ENCODE results near the gene SF1. TPM values are rescaled to one million over a fixed set of nuclear protein-coding genes. Genes with fewer than 3 reads are reported as not detected.

Gene SF1
- total RNA-seq, 2 experiments from 2014 or later = 1,632 to 1,657 TPM

DNA sequence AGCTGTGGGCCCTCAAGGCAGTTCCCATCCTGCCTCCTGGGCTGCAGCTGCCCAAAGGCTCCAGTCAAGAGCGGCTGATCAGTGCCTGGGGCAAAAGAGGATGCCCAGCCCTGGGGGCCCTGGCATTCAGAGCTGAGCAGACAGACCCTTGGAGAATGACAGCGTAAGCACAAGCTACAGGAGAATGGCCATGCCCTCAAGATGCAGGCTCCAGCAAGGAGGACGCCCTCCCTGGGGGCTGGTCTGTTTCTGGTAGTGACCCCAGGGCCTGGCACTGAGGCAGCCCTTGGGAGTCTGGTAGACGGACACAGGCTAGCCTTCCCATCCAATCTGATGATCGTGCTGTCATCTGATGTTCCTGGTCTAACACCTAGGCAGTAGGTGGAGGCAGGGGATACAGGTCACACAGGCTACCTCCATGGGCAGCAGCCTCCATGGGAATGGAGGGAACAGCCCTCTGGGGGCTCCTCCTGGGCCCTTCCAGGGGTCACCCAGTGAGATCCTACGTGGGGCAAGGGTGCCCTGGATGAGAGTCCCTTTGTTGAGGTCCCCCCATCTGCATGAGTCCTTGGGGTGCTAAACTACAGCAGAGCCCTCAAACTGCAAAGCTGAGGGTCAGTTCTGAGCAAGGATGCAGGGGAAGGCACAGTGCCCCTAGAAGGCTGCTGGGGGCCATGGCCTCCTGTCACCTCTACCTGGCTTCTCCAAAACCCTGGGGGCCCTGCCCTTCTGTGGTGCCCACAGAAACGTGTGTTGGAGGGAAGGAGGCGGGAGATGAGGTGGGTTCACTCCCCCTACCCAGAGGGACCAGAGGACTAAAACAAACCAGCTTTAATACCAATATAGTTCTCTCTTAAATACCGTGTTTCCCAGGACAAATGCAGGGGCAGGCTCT, 10.2 kb upstream of the SF1 start:
- Mint-ChIP-seq H3K27me3 (no peaks in the 10 kb centered on the region), H3K4me1 (ENCODE audit: low read depth) (peaks cover 15% of the 10 kb centered on the region), H3K27ac (no peak overlapping the region), H3K4me3 (no peak overlapping the region), H3K36me3 (ENCODE audit: low read depth) (peaks cover 45% of the 10 kb centered on the region), H3K9me3 (no peaks in the 10 kb centered on the region)
- intact Hi-C loops (cut with DNase I, micrococcal nuclease) = loop anchor here (5.0 to 10.0 kb wide), 4 partner anchors 54 to 329 kb away; partner anchors contain the start of genes CDC42BPG (in 1 of the 2) and ZNHIT2 (in 1 of the 2)
- Histone ChIP-seq H3K4me3 (ENCODE audit: low read length) (no peak overlapping the region), H3K27me3 (ENCODE audit: control insufficient read depth in 1 of 2, insufficient read depth in 2 of 2, low read length in 2 of 2) (no peaks in the 10 kb centered on the region), H3K9me3 (ENCODE audit: control insufficient read depth in 1 of 2, insufficient read depth in 1 of 2, low read length in 2 of 2) (no peaks in the 10 kb centered on the region), H3K27ac (ENCODE audit: low read depth in 1 of 2, low read length in 2 of 2) (no peak overlapping the region), H3K4me1 (ENCODE audit: insufficient read depth, low read length) (peaks cover 19% of the 10 kb centered on the region), H3K36me3 (ENCODE audit: insufficient read depth, low read length) (peaks cover 46% of the 10 kb centered on the region)
- ChIA-PET POLR2A (interaction anchor here (0.9 to 1.4 kb wide), 3 partner anchors 9 to 71 kb away, joined by 4 to 5 read pairs (median 5); partner anchors contain the start of gene SF1), CTCF (interaction anchor here (0.8 to 2.0 kb wide), 4 partner anchors 13 to 55 kb away, joined by 3 to 7 read pairs (median 6); no protein-coding TSS in a partner anchor)
- TF ChIP-seq, protein P1, sequence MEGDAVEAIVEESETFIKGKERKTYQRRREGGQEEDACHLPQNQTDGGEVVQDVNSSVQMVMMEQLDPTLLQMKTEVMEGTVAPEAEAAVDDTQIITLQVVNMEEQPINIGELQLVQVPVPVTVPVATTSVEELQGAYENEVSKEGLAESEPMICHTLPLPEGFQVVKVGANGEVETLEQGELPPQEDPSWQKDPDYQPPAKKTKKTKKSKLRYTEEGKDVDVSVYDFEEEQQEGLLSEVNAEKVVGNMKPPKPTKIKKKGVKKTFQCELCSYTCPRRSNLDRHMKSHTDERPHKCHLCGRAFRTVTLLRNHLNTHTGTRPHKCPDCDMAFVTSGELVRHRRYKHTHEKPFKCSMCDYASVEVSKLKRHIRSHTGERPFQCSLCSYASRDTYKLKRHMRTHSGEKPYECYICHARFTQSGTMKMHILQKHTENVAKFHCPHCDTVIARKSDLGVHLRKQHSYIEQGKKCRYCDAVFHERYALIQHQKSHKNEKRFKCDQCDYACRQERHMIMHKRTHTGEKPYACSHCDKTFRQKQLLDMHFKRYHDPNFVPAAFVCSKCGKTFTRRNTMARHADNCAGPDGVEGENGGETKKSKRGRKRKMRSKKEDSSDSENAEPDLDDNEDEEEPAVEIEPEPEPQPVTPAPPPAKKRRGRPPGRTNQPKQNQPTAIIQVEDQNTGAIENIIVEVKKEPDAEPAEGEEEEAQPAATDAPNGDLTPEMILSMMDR (IDR thresholded peaks at IDR 0.05) = no peak
- no peak for DNase-seq
- ATAC-seq (ENCODE audit: poor library complexity) = no peak

DNA sequence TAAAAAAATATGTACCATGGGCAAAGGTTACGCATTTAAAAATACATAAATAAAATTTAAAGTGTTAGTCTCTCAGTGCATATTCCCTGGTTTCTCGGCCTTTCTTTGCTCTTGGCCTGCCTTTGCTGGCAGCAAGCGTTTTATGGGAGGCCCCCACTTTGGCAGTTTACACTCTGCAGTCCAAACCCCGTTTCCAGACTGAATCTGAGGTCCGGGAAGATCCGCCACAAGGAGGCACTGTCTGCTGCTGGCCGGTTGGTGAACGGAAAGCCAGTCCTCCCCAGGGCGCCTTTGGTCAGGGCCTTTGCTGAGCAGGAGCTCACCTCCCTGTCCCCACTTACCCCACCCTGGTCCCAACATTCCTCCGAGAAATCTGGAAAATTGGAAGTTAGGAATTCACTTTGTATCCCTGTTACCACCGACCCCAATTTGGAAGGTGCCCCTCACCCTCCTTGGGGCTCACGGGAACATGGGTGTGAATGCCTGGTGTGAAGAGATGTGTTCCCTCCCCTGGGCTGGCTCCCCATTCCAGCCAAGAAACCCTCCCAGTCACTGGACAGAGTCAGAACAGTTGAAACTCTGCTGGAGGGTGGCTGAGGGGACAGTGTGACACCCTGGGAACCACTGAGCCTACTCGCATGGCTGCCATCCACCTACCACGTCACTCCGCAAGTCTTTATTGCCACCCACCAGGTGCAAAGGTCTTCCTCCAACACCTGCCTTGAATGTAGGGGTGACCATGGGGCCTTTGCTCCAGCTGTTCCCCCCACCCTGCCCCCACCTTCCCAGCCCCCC, 9.4 kb upstream of the SF1 start:
- ChIA-PET CTCF (interaction anchor here (0.8 to 2.0 kb wide), 4 partner anchors 13 to 56 kb away, joined by 3 to 7 read pairs (median 6); no protein-coding TSS in a partner anchor), POLR2A (interaction anchor here (0.9 to 3.5 kb wide), 3 partner anchors 9 to 72 kb away, joined by 4 to 13 read pairs (median 5); partner anchors contain the start of genes RASGRP2 and SF1)
- Mint-ChIP-seq H3K4me1 (ENCODE audit: low read depth) (peaks cover 12% of the 10 kb centered on the region), H3K4me3 (no peak overlapping the region), H3K27me3 (no peaks in the 10 kb centered on the region), H3K36me3 (ENCODE audit: low read depth) (peaks cover 42% of the 10 kb centered on the region), H3K27ac (peak overlapping the region; percentile 69), H3K9me3 (no peaks in the 10 kb centered on the region)
- Histone ChIP-seq H3K27ac (ENCODE audit: low read depth in 1 of 2, low read length in 2 of 2) (no peak overlapping the region), H3K4me3 (ENCODE audit: low read length) (no peak overlapping the region), H3K27me3 (ENCODE audit: control insufficient read depth in 1 of 2, insufficient read depth in 2 of 2, low read length in 2 of 2) (no peaks in the 10 kb centered on the region), H3K9me3 (ENCODE audit: control insufficient read depth in 1 of 2, insufficient read depth in 1 of 2, low read length in 2 of 2) (no peaks in the 10 kb centered on the region), H3K4me1 (ENCODE audit: insufficient read depth, low read length) (peaks cover 13% of the 10 kb centered on the region), H3K36me3 (ENCODE audit: insufficient read depth, low read length) (peaks cover 40% of the 10 kb centered on the region)
- TF ChIP-seq, protein P1 (IDR thresholded peaks at IDR 0.05) = peak; percentile 82
- intact Hi-C loops (cut with DNase I, micrococcal nuclease) = loop anchor here (2.0 to 10.0 kb wide), 5 partner anchors 13 to 330 kb away; partner anchors contain the start of genes CDC42BPG (in 1 of the 2) and ZNHIT2 (in 1 of the 2)
- ATAC-seq (ENCODE audit: poor library complexity) = peak; percentile 88
- DNase-seq = peak; percentile 44 to 78 (median 58)

DNA sequence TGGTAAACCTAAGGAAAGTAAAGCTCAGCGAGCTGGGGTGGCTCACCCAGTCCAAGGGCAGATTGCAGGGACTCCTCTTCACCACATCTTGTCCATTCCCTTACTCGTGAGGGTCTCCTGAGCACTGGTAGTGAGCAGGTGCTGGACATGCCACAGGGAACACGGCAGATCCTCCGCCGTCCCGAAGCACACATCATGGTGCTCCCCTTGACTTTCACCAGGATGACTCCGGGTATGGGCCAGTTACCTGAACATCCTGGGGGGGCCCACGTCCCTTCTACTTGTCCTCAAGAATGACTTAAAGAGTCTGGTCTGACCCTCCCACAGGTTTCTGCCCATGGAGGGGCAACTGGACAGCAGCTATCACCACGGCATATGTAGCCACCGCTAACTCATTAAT, 8.0 kb upstream of the SF1 start:
- CTCF ChIA-PET = interaction anchor here (1.2 to 1.6 kb wide), 2 partner anchors 16 to 58 kb away, joined by 3 read pairs; partner anchors contain the start of gene CDC42BPG
- DNase-seq (peak in 1 of 14 experiments; percentile 25), ATAC-seq (ENCODE audit: poor library complexity) (no peak)
- no peak overlapping the region for H3K4me3 ChIP-seq (ENCODE audit: low read length)
- peak overlapping the region in 1 of 2 donors; percentile 7 for H3K27ac ChIP-seq (ENCODE audit: low read depth in 1 of 2, low read length in 2 of 2)
- peaks cover 13% of the 10 kb centered on the region for H3K4me1 ChIP-seq (ENCODE audit: insufficient read depth, low read length)
- H3K27ac Mint-ChIP-seq = no peak overlapping the region
- H3K4me3 Mint-ChIP-seq = no peak overlapping the region
- peaks cover 16% of the 10 kb centered on the region for H3K4me1 Mint-ChIP-seq (ENCODE audit: low read depth)
- POLR2A ChIA-PET = interaction anchor here (0.7 to 3.5 kb wide), 7 partner anchors 12 to 138 kb away, joined by 3 to 13 read pairs (median 3); partner anchors contain the start of genes MAP4K2, PPP2R5B and RASGRP2
- H3K36me3 Mint-ChIP-seq (ENCODE audit: low read depth) = peaks cover 33% of the 10 kb centered on the region
- intact Hi-C loops (cut with DNase I, micrococcal nuclease) = loop anchor here (2.0 to 10.0 kb wide), 5 partner anchors 14 to 331 kb away; partner anchors contain the start of genes CDC42BPG (in 1 of the 2) and ZNHIT2 (in 1 of the 2)
- TF ChIP-seq, protein P1 (IDR thresholded peaks at IDR 0.05) = no peak
- H3K27me3 ChIP-seq (ENCODE audit: control insufficient read depth in 1 of 2, insufficient read depth in 2 of 2, low read length in 2 of 2) = no peaks in the 10 kb centered on the region
- H3K9me3 Mint-ChIP-seq = no peaks in the 10 kb centered on the region
- H3K9me3 ChIP-seq (ENCODE audit: control insufficient read depth in 1 of 2, insufficient read depth in 1 of 2, low read length in 2 of 2) = no peaks in the 10 kb centered on the region
- H3K27me3 Mint-ChIP-seq = no peaks in the 10 kb centered on the region
- peaks cover 28% of the 10 kb centered on the region for H3K36me3 ChIP-seq (ENCODE audit: insufficient read depth, low read length)

Data from CD4-positive, alpha-beta T cell (primary cell).